Hematopoietic multipotent progenitor cell treated with erythropoietin and hydrocortisone succinate and interleukin-3 and kit ligand, for 8 days (in vitro differentiated cells): ENCODE results near the gene TMEM86A.
A peak's percentile ranks its signal among the peaks of the same experiment; 100 is the strongest.
"Not testable (repeated sequence)": the region's sequence is repeated elsewhere in the genome, so short reads cannot be mapped to it uniquely, and the experiment has no call there.

ENCODE experiments used
- DNase-seq: peaks from one replicate; pipeline ENCODE4 v3.0.0-alpha.2; 2015

TMEM86A gene

GRCh38 chr11:18698341-18699268 is at the start of gene TMEM86A:
Gene TMEM86A, plus strand, starts transcription at chr11:18698779. Its CDS starts 108 bp downstream, at chr11:18698887.
- DNase-seq: peak; percentile 77

GRCh38 chr11:18650353-18650752 is 48.2 kb upstream of the TMEM86A start:
- DNase-seq: no peak

GRCh38 chr11:18650859-18651557 is 47.6 kb upstream of the TMEM86A start:
- DNase-seq: peak; percentile 84

- no peak for DNase-seq
Observed at GRCh38 chr11:18657673-18658072, 40.9 kb upstream of the TMEM86A start.

- not testable (repeated sequence) for DNase-seq
Observed at GRCh38 chr11:18665353-18665872, 33.2 kb upstream of the TMEM86A start.

GRCh38 chr11:18668131-18668530 is 30.4 kb upstream of the TMEM86A start:
- DNase-seq: no peak

- no peak for DNase-seq
Observed at GRCh38 chr11:18669219-18669596, 29.4 kb upstream of the TMEM86A start.

GRCh38 chr11:18669711-18670110 is 28.9 kb upstream of the TMEM86A start:
- no peak for DNase-seq

GRCh38 chr11:18671246-18671645 is 27.3 kb upstream of the TMEM86A start:
- no peak for DNase-seq

GRCh38 chr11:18672209-18672608 is 26.4 kb upstream of the TMEM86A start:
- DNase-seq: not testable (repeated sequence)

GRCh38 chr11:18676803-18677202 is 21.8 kb upstream of the TMEM86A start:
- no peak for DNase-seq

- DNase-seq: no peak
Observed at GRCh38 chr11:18677560-18677959, 21.0 kb upstream of the TMEM86A start.

- DNase-seq: not testable (repeated sequence)
Observed at GRCh38 chr11:18681949-18682348, 16.6 kb upstream of the TMEM86A start.

GRCh38 chr11:18682466-18682865 is 16.1 kb upstream of the TMEM86A start:
- DNase-seq: no peak

GRCh38 chr11:18684267-18684666 is 14.3 kb upstream of the TMEM86A start:
- DNase-seq: no peak

- DNase-seq: peak; percentile 51
Observed at GRCh38 chr11:18691467-18692140, 7.0 kb upstream of the TMEM86A start.

GRCh38 chr11:18692941-18693760 is 5.4 kb upstream of the TMEM86A start:
- DNase-seq: peak; percentile 77

GRCh38 chr11:18696638-18697225 is 1.8 kb upstream of the TMEM86A start:
- DNase-seq: no peak

- no peak for DNase-seq
Observed at GRCh38 chr11:18697576-18697975, 1.0 kb upstream of the TMEM86A start.

GRCh38 chr11:18699269-18699596 is 654 bp downstream of the TMEM86A start:
- DNase-seq: no peak

- no peak for DNase-seq
Observed at GRCh38 chr11:18699848-18700261, 1.3 kb downstream of the TMEM86A start.

- DNase-seq: no peak
Observed at GRCh38 chr11:18700375-18700774, 1.8 kb downstream of the TMEM86A start.
